Activated naive CD8-positive, alpha-beta T cell (primary cell): ENCODE data around the gene UNC13D.
"Not testable (repeated sequence)": the region's sequence is repeated elsewhere in the genome, so short reads cannot be mapped to it uniquely, and the experiment has no call there.

Experiments used
- H3K27ac Mint-ChIP-seq: one replicate; pipeline ENCODE4 v1.8.0; 2021; ENCODE audit warnings: mixed read lengths
- H3K27me3 Mint-ChIP-seq: one replicate; pipeline ENCODE4 v1.8.0; 2021; ENCODE audit warnings: mixed read lengths
- H3K36me3 Mint-ChIP-seq: one replicate; pipeline ENCODE4 v1.8.0; 2021; ENCODE audit warnings: mixed read lengths
- H3K4me1 Mint-ChIP-seq: one replicate; pipeline ENCODE4 v1.8.0; 2021; ENCODE audit warnings: low read depth, mixed read lengths
- H3K4me3 Mint-ChIP-seq: one replicate; pipeline ENCODE4 v1.8.0; 2021; ENCODE audit warnings: mild to moderate bottlenecking, mixed read lengths
- H3K9me3 Mint-ChIP-seq: one replicate; pipeline ENCODE4 v1.8.0; 2021; ENCODE audit warnings: low read depth, mixed read lengths

Gene UNC13D

DNA sequence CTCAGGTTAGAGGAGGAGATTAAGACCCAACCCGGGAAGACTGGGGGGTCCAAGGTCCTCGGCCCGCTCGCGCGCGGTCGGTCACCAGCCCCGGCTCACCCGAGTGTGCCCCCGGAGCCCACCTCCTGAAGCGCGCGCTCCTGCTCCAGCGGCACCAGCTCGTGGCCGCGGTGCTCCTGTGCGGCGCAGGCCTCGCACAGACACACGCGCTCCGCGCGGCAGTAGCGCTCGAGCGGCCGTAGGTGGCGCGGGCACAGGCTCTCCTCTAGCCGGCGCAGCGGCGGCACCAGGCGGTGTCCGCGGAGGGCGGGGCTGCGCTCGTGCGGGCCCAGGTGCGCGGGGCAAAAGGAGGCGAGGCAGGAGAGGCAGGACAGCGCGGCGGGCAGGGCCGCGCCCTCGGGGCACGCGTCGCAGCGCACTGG is 33.6 kb upstream of the UNC13D start:
- Mint-ChIP-seq H3K27ac (peak overlapping the region; percentile 94), H3K36me3 (no peaks in the 10 kb centered on the region), H3K4me1 (peaks cover 48% of the 10 kb centered on the region), H3K4me3 (peak overlapping the region; percentile 91), H3K27me3 (no peaks in the 10 kb centered on the region), H3K9me3 (no peaks in the 10 kb centered on the region)

DNA sequence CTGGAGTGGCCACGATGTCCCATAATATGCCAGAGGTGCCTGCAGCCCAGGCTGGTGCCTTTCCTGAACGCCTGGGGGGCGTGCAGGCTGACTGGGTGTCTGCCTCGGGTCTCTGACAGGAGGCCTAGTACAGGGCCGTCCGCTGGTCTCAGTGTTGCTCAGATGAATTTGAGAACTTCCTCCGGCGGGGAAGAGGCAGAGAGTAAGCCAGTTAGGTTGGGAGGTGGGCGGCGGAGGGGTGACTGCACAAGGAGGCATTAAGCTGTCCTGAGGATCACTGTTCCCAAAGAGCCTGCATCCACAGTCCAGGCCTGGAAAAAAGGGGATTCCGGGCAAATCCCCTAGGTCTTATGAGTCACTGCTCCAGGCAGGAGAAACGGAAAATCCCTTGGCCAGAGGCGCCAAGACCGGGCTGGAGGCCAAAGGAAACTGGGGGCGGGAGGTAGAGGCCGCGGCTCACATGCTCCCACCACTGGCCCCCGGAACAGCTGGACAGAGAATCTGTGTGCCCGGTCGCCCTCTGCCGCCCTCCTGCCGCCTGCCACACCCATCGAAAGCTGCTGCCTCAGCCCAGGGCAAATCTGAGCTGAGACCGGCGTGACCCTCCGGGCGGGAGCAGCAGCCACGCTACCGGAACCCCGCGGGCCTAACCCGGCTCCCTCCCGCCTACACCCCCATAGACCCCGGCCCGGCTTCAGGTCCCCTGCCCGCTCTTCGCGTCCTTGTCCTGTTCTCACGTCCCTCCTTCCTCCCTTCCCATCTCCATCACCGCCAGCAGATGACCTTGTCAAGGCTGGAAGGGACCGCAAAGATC is 32.9 kb upstream of the UNC13D start:
- Mint-ChIP-seq H3K9me3 (no peaks in the 10 kb centered on the region), H3K4me1 (peaks cover 48% of the 10 kb centered on the region), H3K27ac (peak overlapping the region; percentile 94), H3K27me3 (no peaks in the 10 kb centered on the region), H3K4me3 (peak overlapping the region; percentile 91), H3K36me3 (no peaks in the 10 kb centered on the region)

DNA sequence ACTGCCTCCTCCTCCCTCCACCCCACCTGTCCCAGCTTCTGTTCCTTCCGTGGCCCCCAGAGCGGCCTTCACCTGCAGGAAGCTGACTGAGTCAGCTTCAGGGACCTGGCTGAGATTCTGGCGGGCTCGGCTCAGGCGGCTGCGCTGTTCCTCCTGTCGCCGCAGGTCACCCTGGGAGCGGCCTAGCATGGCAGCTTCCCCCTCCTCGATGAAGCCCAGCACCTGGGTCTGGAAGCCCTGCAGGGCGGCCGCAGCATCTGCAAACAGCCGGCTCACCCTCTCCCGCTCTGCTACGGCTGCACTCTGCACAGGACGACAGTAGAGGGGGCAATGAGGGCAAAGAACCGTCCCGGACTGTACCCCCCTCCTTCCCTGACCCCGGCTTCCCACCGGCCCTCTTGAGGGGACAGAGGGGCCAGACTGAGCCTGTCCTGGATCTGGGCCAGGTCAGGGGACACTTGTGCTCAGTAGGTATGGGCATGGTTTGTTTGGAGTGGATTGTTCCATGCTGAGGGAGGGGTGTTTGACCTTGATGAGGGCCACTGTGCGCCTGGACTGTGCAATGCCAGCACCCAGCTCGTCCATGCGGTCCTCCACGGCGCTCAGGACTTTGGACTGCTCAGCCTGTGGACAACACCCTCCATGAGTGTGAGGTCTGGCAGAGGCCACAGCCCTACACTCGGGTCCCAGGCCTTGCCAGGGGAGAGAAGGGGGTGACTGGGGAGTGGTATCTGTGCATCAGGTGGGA is 32.2 kb upstream of the UNC13D start:
- Mint-ChIP-seq H3K27me3 (no peaks in the 10 kb centered on the region), H3K9me3 (no peaks in the 10 kb centered on the region), H3K36me3 (no peaks in the 10 kb centered on the region), H3K4me1 (peaks cover 40% of the 10 kb centered on the region), H3K4me3 (peak overlapping the region; percentile 91), H3K27ac (peak overlapping the region; percentile 94)

DNA sequence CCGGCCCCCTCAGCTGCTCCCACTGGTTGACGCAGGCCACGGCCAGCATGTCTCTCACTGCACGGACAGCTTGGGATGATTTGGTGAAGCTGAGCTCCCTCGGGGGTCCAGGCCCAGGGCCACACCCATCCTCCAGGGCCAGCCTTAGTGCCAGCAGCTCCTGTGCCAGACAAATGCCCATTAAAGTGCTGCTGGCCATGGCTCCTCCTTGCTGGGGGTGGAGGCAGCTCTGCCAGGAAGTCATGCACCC is 31.7 kb upstream of the UNC13D start:
- H3K4me1 Mint-ChIP-seq = peaks cover 40% of the 10 kb centered on the region

DNA sequence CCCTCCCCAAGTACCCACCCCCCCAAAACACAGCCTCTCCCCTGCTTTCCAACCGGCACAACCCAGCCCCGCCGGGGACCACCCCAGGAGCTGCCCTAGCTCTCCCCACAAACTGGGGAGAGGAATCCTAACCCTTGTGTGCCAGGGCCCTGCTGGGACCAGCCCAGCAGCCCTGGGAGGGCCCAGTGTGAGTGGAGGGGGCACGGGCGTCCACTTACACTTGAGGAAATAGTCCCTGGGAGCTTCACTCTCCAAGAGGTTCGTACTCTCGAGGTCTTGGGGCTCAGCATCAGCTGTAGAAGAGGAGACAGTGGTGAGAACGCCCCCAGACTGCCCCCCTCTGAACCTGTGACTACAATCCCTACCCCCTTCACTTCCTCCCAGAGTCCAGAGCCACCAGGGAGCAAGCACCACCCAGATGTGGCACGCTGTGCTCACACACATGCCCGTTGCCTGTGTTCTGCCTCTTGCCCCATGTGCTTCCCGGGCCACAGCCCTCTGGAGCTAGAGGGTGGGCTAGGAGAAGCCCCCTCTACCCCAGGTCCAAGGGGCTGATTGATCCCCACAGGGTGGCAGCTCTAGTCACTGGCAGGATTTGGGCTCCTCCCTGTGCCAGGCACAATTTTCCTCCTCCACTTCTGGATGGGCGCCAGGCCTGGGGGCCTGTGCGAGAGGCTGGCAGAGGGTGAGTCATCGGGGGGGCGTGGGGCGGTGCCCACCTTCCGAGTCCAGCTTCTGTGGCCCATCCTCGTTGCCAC is 31.2 kb upstream of the UNC13D start:
- peak overlapping the region; percentile 94 for H3K27ac Mint-ChIP-seq
- no peaks in the 10 kb centered on the region for H3K27me3 Mint-ChIP-seq
- peak overlapping the region; percentile 91 for H3K4me3 Mint-ChIP-seq
- H3K4me1 Mint-ChIP-seq = peaks cover 42% of the 10 kb centered on the region
- H3K36me3 Mint-ChIP-seq = no peaks in the 10 kb centered on the region
- H3K9me3 Mint-ChIP-seq = no peaks in the 10 kb centered on the region

More for the DNA sequence above, 31.7 kb upstream of the UNC13D start:
- H3K36me3 Mint-ChIP-seq = no peaks in the 10 kb centered on the region
- H3K9me3 Mint-ChIP-seq = no peaks in the 10 kb centered on the region
- no peaks in the 10 kb centered on the region for H3K27me3 Mint-ChIP-seq
- H3K4me3 Mint-ChIP-seq = peak overlapping the region; percentile 91
- peak overlapping the region; percentile 94 for H3K27ac Mint-ChIP-seq

DNA sequence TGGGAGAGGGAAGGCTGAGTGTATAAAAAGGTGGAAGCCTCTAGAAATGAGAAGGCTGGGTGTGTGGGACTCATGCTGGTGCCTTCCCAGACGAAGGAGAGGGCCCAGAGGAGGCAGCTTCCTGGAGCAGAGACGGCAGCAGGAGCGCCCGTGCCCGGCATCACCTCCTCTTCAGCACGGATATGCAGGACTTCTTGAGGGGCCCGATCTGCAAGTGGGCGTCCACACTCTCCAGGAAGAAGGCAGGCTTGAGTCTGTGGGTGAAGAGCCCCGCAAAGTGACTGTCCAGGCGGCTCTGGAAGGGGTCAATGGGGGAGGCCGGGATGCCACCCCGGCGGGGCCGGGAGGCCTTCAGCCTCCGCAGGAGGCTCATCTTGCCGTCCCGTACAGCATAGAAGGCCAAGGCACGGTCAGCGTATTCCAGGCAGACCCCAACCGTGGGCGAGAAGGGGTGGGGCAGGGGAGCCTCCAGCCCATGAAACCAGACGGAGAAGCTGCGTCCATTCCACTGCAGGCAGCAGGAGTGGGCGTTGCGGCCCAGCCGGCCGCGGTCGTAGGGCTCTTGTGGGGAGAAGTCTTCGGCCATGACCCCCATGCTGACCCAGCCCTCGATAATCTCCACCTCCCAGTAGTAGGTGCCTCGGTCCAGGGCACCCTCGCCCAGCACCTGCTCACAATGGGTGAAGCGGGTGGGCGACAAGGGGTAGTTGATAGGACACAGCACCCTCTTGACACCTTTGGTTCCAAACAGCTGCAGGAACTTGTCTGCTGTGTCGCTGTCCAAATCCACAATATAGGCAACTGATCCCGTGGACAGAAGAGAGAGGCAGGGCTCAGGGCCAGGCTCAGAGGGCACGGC is 30.3 kb upstream of the UNC13D start:
- peaks cover 42% of the 10 kb centered on the region for H3K4me1 Mint-ChIP-seq
- no peaks in the 10 kb centered on the region for H3K27me3 Mint-ChIP-seq
- H3K9me3 Mint-ChIP-seq = no peaks in the 10 kb centered on the region
- H3K36me3 Mint-ChIP-seq = no peaks in the 10 kb centered on the region
- H3K4me3 Mint-ChIP-seq = no peak overlapping the region
- no peak overlapping the region for H3K27ac Mint-ChIP-seq

DNA sequence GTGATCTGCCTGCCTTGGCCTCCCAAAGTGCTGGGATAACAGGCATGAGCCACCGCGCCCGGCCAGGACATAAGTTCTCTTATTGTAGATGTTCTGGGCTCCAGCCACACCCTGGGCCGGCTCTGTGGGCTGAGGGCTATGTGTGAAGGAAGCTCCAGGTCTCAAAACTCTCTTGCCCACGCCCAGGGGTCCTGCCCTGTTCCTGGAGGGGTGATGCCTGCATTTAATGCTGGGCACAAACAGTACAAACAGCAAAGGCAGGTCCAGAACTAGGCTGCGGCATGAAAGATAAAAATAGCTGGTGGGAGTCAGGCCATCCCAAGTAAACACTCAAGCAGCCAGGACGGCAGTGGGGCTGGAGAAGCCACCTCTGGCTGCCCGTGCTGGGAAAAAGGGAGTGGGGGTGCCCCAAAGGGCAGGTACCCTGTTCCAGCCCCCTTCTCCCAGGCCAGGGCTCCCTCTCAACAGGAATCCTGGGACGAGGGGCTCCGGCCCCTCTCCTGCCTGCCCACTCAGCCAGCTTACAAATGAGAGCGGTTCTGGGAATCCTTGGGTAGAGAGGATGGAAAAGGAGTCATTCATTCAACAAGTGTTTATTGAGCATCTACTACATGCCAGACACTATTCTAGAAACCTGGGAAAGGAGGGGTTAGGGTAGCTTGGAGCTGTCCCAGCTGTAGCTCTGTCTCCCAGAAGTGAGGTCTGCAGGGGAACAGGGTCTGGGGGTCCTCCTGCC is 29.6 kb upstream of the UNC13D start:
- Mint-ChIP-seq H3K4me1 (peaks cover 41% of the 10 kb centered on the region), H3K4me3 (no peak overlapping the region), H3K36me3 (no peaks in the 10 kb centered on the region), H3K27ac (peak overlapping the region; percentile 16), H3K27me3 (no peaks in the 10 kb centered on the region), H3K9me3 (no peaks in the 10 kb centered on the region)

DNA sequence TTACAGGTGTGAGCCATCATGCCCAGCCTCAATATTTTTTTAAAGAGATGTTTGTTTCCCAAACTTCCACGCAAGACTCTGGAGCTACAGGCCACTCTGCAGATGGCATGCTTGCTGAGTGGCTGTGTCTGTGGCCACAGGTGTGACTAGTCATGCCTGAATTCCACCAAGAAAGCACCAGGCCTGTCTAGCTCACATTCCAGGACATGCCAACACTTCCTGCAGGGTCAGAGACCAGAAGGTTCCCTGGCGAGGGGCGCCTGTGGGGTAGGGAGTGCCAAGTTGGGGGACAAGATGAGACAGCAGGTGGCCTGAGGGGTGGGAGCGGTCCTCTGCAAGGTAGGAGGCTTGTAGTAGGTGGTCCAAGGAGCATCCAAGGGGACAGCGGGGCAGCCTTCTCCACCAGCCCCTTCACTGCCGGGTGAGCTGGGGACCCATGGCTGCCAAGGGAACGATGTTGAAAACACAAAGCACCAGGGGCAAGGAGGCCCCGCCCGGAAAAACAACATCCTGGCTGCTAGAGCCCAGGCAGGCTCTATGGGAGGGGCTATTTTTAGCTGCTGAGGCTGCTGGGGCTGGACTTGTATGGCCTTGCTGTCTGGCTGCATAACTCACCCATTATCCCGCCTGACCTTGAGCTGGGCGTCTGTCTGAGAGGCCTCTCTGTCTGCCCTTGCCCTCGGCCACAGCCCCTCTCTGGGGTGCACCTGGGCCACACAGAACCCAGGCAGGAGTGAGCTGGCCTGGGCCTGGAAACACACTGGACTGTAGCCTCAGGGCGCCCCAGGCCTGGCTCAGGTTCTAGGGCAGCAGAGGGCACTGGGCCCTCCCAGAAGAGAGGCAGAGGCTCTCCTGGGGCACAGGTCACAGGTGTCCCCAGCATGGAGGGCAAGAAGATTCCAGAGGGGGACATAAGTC is 28.5 kb upstream of the UNC13D start:
- Mint-ChIP-seq H3K27ac (no peak overlapping the region), H3K27me3 (no peaks in the 10 kb centered on the region), H3K4me1 (peaks cover 39% of the 10 kb centered on the region), H3K9me3 (no peaks in the 10 kb centered on the region), H3K36me3 (no peaks in the 10 kb centered on the region), H3K4me3 (no peak overlapping the region)

DNA sequence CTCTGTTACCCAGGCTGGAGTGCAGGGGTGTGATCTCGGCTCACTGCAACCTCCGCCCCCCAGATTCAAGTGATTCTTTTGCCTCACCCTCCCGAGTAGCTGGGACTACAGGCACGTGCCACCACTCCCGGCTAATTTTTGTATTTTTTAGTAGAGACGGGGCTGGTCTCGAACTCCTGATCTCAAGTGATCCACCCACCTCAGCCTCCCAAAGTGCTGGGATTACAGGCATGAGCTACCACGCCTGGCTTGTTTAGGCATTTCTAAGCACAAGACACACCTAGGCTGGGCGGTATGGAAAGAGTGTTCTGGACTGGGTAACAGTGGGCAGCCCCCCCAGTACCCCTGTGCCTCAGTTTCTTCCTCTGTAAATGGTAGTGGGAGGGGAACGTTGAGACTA is 26.0 kb upstream of the UNC13D start:
- H3K36me3 Mint-ChIP-seq, H3K9me3 Mint-ChIP-seq, H3K27ac Mint-ChIP-seq, H3K4me3 Mint-ChIP-seq, H3K27me3 Mint-ChIP-seq: not testable (repeated sequence)
- H3K4me1 Mint-ChIP-seq = peaks cover 20% of the 10 kb centered on the region

DNA sequence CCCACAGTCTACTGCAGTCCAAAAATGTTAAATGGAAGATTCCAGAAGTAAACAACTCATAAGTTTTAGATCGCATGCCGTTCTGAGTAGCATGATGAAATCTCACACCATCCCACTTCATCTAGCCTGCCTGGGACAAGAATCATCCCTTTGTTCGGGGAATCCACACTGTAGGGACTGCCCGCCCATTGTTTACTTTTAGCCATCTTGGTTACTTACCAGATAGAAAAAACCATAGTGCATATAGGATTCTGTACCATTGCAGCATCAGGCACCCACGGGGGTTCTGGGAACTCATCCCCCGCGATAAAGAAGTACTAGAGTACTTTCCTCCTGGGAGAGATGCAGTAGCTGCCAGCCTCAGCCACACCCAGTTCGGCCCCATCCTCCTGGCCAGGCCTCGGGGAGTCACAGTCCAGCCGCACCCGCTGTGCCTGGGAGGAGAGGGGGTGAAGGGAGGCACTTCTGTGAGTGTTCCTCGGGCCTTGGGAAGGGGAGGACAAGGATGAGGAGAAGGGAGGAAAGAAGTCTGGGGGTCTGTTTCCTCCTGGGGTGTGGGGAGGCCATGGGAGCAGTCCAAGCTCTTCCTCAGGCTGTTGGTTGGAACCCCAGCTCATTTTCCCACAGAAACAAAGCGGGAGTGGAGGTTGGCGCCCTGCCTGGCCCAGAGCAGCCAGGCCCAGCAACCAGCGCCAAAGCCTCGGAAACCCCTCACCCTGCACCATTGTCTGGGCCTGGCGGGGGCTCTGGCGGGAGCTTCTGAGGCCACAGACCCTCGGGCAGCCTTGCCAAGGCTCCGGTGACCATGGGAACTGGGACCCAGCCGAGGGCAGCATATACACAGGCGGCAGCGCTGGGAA is 25.3 kb upstream of the UNC13D start:
- no peak overlapping the region for H3K27ac Mint-ChIP-seq
- H3K4me3 Mint-ChIP-seq = no peak overlapping the region
- H3K9me3 Mint-ChIP-seq = no peaks in the 10 kb centered on the region
- H3K27me3 Mint-ChIP-seq = no peaks in the 10 kb centered on the region
- peaks cover 23% of the 10 kb centered on the region for H3K4me1 Mint-ChIP-seq
- no peaks in the 10 kb centered on the region for H3K36me3 Mint-ChIP-seq

DNA sequence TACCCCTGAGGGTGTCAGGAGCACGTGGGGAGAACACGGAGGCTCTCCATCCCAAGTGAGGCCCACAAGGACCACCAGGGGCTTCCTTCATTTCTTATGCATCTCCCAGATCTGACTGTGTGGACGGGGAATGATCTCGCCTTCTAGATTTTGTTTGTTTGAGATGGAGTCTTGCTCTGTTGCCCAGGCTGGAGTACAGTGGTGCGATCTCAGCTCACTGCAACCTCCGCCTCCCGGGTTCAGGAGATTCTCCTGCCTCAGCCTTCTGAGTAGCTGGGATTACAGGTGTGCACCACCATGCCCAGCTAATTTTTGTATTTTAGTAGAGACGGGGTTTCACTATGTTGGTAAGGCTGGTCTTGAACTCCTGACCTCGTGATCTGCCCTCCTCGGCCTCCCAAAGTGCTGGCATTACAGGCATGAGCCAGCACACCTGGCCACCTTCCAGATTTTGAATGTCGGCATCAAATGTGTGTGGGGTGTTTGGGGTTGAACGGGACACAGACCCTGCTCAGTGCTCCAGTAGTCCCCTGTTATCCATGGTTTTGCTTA is 24.6 kb upstream of the UNC13D start:
- not testable (repeated sequence) for H3K9me3 Mint-ChIP-seq, H3K27me3 Mint-ChIP-seq, H3K4me3 Mint-ChIP-seq, H3K27ac Mint-ChIP-seq, H3K36me3 Mint-ChIP-seq
- peaks cover 26% of the 10 kb centered on the region for H3K4me1 Mint-ChIP-seq

DNA sequence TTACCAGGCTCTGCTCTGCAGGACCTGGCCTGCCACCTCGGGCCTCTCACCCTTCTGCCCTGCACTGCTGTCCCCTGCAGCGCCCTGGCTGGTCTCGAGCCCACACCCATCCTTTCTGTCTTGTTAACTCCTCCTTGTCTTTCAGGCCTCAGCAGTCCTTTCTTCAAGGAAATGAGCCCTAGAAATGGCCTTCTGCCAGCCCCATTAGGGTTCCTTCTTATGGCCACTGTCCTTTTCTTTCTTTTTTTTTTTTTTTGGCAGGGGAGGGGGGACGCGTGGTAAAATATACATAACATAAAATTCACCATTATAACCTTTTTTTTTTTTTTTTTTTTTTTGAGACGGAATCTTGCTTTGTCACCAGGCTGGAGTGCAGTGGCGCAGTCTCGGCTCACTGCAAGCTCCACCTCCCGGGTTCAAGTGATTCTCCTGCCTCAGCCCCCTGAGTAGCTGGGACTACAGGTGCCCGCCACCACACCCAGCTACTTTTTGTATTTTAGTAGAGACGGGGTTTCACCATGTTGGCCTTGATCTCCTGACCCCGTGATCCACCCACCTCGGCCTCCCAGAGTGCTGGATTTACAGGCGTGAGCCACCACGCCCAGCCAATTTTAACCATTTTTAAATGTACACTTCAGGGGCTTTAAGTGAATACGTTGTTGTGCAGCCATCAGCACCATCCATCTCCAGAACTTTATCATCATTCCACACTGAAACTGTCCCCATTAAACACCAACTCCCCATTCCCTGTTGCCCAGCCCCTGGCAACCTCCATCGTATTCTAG is 21.4 kb upstream of the UNC13D start:
- H3K4me1 Mint-ChIP-seq = peaks cover 15% of the 10 kb centered on the region
- H3K36me3 Mint-ChIP-seq, H3K9me3 Mint-ChIP-seq, H3K27ac Mint-ChIP-seq, H3K27me3 Mint-ChIP-seq, H3K4me3 Mint-ChIP-seq: not testable (repeated sequence)
